Measurements from ENCODE around the gene TXNDC5. TPM values are rescaled to one million over a fixed set of nuclear protein-coding genes. Genes with fewer than 3 reads are reported as not detected.

Gene TXNDC5
- total and polyA plus RNA-seq, 2 donors (not counting 3 experiments of a cell fraction or from before 2014, with no cell fraction given), result 1,665 to 2,629 TPM

DNA sequence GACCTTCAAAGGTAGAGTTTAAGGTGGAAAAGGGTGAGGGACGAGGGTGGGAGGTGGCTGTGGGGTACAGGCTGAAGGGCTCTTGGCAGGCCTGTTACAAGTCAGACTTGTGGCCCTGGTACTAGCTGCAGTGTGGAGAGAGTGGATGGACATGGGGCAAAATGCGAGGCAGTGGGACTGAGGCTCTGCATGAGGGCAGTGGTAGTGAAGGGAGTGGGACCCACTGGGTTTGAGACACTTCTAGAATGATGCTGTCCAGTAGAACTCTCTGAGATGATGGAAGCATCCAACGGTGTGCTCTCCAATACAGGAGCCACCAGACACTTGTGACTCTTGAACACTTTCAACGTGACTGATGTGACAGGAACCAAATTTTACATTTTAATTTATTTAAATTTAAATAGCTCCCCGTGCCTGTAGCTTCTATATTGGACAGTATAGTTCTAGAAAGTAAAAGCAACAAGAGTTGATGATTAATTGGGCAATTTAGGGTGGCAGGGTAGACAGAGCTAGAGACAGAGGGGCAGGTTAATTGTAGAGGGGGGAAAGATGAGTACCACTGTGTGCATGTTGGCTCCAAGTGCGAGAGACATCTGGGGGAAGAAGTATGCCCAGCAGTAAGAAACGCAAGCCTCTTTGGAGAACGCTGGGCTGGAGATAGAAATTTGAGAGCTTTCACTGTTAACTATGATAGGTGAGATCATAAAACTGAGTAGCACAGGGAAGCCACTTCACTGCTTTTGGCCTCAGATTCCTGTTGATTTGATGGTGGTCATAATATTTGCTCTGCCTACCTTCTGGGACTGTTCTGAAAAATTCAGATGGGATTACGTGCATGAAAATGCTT, 77.5 kb downstream of the TXNDC5 start:
- Histone ChIP-seq H3K4me3 (replicated peaks in 1 of 3; ENCODE audit: insufficient read depth in 1 of 3, low read depth in 1 of 3, low read length in 3 of 3) (no peak overlapping the region), H3K9me1 (replicated peaks; ENCODE audit: control insufficient read depth, extremely low read depth, insufficient read depth, low read length) (no peaks in the 10 kb centered on the region), H2AFZ (ENCODE audit: low read depth, low read length) (no peak overlapping the region), H3K36me3 (ENCODE audit: control insufficient read depth in 2 of 2, extremely low read depth in 1 of 2, insufficient read depth in 2 of 2, low read length in 2 of 2) (peaks cover 8 to 17% of the 10 kb centered on the region in 2 experiments), H3K79me2 (ENCODE audit: control insufficient read depth, insufficient read depth, low read length) (peaks cover 100% of the 10 kb centered on the region), H3K4me1 (ENCODE audit: control insufficient read depth, extremely low read depth, insufficient read depth, low read length) (peaks cover 15% of the 10 kb centered on the region), H4K20me1 (replicated peaks; ENCODE audit: control insufficient read depth, extremely low read depth, insufficient read depth, low read length) (peaks cover 13% of the 10 kb centered on the region), H3K27me3 (ENCODE audit: control insufficient read depth in 2 of 2, insufficient read depth in 2 of 2, low read length in 2 of 2) (no peaks in the 10 kb centered on the region), H3K27ac (ENCODE audit: insufficient read depth, low read depth, low read length) (no peak overlapping the region), H3K9ac (replicated peaks; ENCODE audit: extremely low read depth, insufficient read depth, low read length) (no peak overlapping the region), H3K9me3 (replicated peaks; ENCODE audit: control insufficient read depth, insufficient read depth, low read length) (no peaks in the 10 kb centered on the region), H3K4me2 (ENCODE audit: insufficient read depth, low read length) (no peak overlapping the region)
- TF ChIP-seq CTCF (IDR thresholded peaks at IDR 0.05; ENCODE audit: extremely low read depth in 1 of 2, insufficient read depth in 1 of 2, low read depth in 1 of 2, low read length in 2 of 2) (no peak), EZH2 (IDR thresholded peaks at IDR 0.05; ENCODE audit: borderline replicate concordance, low read depth, low read length, severe bottlenecking) (no peak), POLR2AphosphoS5 (IDR thresholded peaks at IDR 0.05; ENCODE audit: insufficient read depth, low read depth, low read length) (no peak), FOS (IDR thresholded peaks at IDR 0.05; ENCODE audit: borderline replicate concordance, insufficient read depth, low read length) (no peak), POLR2A (IDR thresholded peaks at IDR 0.05; ENCODE audit: low read depth, low read length) (no peak), JUN (IDR thresholded peaks at IDR 0.05; ENCODE audit: borderline replicate concordance, insufficient read depth, insufficient read length, low read depth) (no peak), GATA2 (IDR thresholded peaks at IDR 0.05; ENCODE audit: insufficient read depth, insufficient read length, low read depth, low read length) (no peak), MYC (IDR thresholded peaks at IDR 0.05; ENCODE audit: low read depth, low read length) (no peak)
- TF ChIP-seq, protein P1, sequence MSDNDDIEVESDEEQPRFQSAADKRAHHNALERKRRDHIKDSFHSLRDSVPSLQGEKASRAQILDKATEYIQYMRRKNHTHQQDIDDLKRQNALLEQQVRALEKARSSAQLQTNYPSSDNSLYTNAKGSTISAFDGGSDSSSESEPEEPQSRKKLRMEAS (IDR thresholded peaks at IDR 0.05; ENCODE audit: insufficient read depth, insufficient read length), result no peak
- dilution Hi-C loops (cut with MboI; ENCODE audit: extremely low pct_ligation_motif_present, low sequenced_read_pairs), result no loop called here
- FAIRE-seq, result no peak
- DNase-seq (ENCODE audit: low read depth, low spot score), result no peak
- ChIA-PET POLR2A (no interaction called here), CTCF (interaction anchor here (1.6 kb wide), 1 partner anchor 111 kb away, joined by 3 read pairs; no protein-coding TSS in a partner anchor)
- intact Hi-C loops (cut with micrococcal nuclease), result no loop called here
- BruUV-seq (replicated peaks), result no TSS peak

Other genes with a start within 250 kb of the TXNDC5 start
- 221 and 234 TPM in 2 replicates for gene BMP6, start 184.7 kb downstream of the TXNDC5 start, total RNA-seq
- gene BMP6, start 184.7 kb downstream of the TXNDC5 start, polyA plus RNA-seq, result 276 and 285 TPM in 2 replicates
- 16.3 and 19.1 TPM in 2 replicates for gene BLOC1S5, start 153.6 kb upstream of the TXNDC5 start, total RNA-seq
- gene BLOC1S5, start 153.6 kb upstream of the TXNDC5 start, polyA plus RNA-seq, result 3.1 and 3.9 TPM in 2 replicates
- 58.1 and 62.4 TPM in 2 replicates for gene EEF1E1, start 191.8 kb upstream of the TXNDC5 start, total RNA-seq
- 42.5 and 53.8 TPM in 2 replicates for gene EEF1E1, start 191.8 kb upstream of the TXNDC5 start, polyA plus RNA-seq

All from endothelial cell of umbilical vein (primary cell).